Activated naive CD8-positive, alpha-beta T cell treated with anti-CD3 and anti-CD28 coated beads, Interleukin-2, amount 50 U/mL, for 16 hours (primary cell): ENCODE data around the gene FAM151A.

Source experiments
- DNase-seq: peaks from one replicate; pipeline ENCODE4 v3.0.0-alpha.2; 2020; ENCODE audit warnings: low read depth, low spot score

FAM151A gene

DNA sequence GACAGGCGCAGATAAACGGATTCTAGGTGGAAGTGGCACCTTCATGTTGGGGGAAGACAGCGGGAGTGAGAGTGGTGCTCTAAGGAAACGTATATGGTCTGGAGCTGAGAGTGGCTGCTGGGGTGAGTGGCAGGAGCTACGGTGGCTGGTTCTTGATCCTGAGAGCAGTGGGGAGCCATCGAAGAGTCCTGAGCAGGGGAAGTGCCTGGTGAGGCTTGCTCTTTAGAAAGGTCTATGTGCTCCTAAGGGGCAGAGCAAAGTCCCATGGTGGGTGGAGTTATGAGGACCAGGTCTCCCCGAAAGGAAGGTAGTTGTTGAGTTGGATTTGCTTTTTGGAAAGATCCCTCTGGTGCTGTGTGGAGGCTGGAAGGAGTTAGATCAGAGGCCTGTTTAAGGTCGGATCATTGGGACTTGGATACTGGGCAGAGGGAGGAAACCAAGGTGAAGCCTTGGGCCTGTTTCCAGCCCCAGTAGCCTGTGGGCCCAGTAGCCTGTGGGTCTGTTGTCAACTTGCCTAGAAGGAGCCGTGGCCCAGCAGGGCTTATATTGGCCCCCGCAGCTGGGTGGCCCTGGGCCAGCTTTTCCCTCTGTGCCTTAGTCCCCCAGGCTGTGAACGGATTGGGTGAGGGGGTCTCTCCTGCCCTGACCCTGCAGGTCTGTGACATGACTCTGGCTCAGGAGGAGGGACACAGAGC is 42.3 kb downstream of the FAM151A start:
- no peak for DNase-seq

DNA sequence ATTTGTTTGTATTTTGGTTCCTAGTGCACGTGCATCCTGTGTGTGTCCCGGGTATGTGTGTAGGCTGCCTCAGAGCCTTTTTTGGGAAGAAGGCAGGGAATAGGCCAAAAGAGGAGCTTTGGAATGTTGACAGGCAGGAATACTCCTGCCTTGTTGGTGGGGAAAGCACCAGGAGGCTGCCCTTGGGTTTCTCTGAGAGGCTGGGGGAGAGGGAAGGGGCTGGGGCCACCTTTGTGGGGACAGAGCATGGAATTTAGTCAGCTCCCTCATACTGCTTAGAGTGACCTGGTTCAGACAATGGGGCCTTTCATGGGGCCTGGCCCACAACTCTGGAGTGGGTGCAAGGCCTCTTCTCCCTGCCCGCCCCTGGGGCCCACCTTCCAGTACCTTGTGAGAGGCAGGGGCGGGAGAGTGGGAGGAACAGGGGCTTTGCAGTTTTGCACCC is 44.0 kb downstream of the FAM151A start:
- no peak for DNase-seq

DNA sequence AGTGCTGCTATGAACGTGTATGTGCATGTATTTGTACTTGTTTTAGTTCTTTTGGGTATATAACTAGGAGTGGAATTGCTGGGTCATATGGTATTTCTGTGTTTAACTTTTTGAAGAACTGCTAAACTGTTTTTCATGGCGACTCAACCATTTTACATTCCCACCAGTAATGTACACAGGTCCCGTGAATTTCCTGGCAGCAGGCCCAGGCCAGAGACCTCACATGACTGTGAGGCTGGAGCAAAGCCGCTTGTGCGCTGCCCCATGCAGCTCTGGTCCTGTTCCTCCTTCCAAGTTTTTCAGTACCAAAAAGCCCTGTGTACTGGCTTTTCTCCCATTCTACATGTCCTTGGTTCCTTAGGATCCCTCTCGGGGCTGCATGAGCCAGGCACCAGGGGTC is 45.7 kb downstream of the FAM151A start:
- DNase-seq: no peak

DNA sequence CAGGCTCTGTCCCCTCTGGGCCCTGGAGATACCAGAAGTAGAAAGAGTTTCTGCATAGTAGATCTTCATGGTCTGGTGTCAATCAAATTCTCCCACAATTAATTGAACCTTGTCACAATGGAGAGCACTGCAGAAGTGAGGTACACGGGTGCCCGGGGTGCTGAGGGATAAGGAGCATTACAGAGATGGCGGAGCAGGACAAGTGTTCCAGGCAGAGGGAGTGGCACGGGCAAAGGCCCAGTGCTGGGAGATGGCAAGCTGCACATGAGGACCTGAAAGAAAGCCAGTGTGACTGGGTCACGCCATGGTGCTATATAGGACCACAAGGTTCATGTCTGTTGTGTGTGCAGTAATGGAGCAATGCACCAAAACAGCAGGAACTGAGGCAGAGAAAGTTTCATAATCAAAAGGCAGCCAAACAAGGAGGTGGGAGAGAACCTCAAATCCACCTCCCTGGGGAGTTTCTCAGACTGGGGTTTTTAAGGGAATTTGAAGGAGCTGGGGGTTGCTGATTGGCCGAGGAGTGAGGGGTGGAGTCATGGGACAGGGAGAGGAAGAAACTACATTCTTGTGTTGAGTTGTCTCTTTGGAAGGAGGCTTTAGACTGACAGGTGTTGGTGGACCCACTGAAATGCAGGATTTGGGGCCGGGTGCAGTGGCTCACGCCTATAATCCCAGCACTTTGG is 47.6 kb downstream of the FAM151A start:
- DNase-seq: no peak

DNA sequence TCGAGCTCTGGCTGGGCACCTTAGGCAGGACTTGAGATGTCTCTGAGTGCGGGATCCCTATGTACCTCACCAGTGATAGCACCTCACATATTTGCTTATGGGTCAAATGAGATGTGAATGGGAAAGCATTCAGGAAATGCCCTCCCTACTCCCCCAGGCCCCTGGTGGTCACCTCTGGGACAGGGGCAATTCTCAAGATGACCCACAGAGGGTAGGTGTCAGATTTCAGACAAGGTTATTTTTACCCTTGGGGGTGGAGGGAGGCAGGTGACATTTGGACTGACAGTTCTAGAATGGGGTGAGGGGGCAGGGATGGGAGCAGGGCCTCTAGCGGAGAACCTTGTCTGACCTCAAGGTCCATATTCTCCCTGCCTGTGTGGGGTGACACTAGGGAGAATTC is 48.2 kb downstream of the FAM151A start:
- DNase-seq: no peak

DNA sequence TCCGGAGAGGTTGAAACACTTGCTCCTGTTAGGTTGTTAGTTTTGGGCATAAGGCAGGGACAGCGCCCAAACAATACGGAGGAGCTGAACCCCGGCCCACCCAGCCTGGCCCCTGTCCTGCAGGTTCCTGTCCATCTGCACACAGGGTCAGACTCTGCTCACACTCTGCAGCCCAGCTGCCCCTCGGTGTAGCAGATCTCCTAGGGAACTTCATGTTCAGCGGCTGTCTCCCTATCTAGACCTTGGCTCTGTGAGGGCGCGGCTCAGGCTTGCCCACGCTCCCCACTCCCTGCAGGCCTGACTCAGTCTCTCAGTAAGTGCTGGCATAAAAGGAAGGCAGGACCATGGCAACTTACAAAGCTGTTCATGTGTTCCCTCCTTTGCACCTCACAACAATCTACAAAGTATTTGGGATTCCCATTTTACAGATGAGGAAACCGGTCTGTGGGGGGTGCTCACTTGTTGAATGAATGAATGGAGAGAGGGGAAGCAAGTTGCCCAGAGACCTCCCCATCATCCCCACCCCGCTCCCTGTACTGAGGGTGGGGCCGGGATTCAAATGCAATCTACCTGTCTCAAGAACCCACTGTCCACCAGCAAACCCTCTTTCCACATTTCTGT is 49.1 kb downstream of the FAM151A start:
- DNase-seq: no peak

DNA sequence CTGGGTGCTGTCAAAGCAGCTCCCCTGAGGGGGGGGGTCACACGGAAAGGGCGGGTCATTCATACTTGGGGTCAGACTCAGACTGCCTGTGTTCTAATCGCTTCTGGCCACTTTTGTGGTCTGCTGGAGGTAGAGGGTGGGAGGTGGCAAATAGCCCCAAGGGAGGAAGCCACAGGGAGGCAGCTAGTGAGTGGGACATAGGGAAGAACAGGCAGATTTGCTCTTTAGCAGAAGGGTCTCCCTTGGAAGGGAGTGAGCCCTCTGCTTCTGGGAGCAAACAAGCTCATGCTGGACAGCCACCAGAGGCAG is 50.8 kb downstream of the FAM151A start:
- no peak for DNase-seq

DNA sequence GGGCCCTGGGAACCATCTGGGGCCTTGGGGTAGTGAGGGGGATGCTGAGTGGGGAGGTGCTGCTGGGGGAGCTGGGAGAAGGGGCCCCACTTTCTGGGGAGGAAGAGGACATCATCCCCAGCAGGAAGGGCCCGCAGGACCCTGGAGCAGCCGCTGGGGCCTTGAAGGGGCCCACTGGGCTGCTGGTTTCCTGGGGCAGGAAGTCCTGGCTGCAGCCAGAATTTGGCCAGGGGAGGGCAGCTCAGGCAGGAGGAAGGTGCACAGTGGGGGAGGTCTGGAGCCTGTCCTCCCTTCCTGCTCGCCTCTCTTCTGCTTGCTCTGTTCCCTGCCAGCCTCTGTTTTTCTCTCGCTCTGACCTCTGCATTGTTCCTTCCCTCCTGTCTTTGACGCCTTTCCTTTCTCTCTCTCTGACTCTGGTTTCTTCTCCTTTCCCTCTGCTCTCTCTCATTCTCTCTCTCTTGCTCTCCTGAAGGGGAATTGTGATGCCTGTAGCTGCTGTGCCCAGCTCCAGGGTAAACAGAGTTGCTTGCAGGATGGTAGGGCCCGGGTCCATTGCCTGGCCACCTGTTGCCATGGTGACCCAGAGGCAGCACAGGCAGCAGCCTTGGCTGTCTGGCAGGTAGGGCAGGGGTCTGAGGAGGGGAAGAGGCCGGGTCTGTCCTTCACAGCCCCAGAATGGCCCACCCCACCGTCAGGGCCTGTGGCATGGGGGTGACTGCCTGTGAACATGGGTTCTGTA is 51.4 kb downstream of the FAM151A start:
- no peak for DNase-seq

DNA sequence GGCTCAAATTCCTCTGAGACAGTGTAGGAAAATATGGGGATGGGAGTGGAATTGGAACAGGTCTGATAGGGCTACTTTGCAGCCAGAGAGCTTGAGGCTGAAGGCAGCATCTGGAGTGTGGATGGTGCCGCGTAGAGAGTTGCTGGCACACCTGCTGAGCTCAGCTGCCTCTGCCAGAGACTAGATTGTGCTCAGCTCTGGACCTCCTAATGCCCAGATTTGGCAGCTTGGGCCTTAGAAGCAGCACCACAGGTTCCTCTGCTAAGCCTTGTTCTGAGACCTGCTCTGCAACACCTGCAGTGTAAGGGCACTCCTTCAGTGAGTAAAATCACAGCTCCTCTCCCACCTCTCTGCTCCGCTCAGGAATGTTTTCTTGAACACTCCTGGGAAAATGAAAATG is 52.0 kb downstream of the FAM151A start:
- DNase-seq: no peak

DNA sequence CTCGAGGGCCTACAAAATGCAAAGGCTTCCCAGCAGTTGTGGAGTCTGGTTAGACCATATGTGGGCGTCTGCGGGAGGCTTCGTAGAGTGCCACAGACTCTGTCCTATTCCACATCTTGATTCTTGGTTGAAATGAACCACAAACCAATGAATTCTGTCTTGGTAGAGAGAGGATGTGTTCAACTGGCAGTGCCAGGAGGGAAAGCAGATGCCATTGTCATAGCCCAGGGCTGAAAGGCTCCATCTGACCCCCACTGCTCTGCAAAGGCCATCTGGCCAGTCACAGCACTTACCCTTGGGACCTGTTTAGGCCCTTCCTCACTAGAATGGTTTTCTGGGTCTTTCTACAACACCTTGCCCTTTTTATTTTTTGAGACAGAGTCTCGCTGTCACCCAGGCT is 53.2 kb downstream of the FAM151A start:
- DNase-seq: no peak

DNA sequence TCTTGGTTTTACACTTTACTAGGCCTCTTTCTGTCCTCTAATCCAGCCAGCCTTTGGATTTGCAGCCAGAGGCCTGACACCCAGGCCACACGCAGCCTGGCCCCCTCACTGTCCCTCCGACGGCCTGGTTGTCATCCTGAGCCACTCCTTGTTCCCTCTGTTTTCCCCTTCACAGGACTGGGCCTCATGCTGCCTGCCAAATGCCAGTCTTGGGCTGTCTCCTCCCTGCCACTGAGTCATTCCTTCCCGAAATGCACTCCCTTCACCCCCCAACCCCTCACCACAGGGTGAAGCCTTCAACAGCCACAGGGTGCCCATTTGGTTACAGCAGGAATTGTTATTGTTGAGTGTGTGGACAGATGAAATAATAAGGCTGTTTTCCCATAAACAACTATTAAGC is 54.0 kb downstream of the FAM151A start:
- DNase-seq: no peak

DNA sequence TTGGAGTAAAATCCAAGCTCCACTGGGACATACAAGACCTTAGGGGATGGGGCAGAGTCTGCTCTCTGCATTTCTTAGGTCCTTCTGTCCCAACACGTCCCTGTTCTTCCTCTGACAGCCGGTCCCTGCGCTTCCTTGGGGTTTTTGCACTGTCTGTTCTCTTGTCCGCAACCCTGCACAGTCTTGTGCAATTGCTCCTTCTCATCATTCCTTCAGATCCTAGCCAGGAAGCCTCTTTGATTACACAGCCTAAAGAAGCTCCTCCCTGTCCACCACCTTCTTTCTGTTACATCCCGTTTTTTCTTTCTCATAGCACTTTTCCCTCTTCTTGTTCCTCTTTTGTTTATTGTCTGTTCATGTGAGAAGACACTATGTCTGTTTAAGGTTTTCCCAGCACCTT is 55.4 kb downstream of the FAM151A start:
- DNase-seq: no peak

DNA sequence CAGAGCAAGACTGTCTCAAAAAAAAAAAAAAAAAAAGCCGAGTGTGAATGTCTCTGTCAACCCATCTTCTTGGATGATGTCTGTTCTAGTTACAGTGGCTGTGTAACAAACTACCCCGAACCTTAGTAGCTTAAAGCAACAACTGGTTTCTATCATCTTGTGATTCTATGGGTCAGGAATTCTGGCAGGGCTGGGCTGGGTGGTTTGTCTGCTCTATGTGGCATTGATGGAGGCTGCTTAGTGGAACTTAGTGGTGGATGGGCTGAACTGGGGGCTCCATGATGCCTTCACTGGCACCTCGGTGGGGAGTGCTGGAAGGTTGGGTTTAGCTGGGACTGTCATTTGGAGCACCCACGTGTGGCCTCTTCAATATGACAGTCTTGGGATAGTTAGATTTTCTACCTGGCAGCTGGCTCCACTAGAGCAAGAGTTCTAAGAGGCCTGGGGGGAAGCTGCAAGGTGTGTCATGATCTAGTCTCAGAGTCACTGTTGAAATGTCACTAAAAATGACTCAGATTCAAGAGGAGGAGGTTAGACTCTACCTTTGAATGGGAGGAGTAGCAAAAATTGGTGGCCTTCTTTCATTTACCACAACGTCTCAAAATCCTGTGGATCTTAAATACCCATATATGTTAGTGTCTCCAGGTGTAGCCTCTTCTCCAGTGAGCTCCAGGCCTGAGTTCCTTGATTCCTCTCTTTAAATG is 56.7 kb downstream of the FAM151A start:
- DNase-seq: no peak

DNA sequence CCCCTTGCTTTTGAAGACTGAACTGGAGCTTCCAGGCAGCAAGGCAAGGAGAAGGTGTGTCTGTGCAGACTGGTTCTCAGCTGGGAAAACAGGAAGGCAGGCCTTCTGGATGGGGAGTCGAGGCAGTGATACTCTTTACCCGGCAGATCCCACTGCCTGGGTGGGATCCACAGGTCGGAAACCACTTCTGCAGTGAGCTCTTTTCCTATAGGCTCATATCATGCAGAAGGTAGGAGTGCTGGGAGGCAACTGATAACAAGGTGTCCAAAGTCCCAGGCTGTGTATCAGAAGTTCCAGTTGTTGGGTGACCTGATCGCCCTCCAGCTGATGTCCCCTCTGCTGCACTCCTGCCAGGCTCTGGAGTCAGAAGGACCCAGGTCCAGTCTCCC is 58.2 kb downstream of the FAM151A start:
- no peak for DNase-seq

DNA sequence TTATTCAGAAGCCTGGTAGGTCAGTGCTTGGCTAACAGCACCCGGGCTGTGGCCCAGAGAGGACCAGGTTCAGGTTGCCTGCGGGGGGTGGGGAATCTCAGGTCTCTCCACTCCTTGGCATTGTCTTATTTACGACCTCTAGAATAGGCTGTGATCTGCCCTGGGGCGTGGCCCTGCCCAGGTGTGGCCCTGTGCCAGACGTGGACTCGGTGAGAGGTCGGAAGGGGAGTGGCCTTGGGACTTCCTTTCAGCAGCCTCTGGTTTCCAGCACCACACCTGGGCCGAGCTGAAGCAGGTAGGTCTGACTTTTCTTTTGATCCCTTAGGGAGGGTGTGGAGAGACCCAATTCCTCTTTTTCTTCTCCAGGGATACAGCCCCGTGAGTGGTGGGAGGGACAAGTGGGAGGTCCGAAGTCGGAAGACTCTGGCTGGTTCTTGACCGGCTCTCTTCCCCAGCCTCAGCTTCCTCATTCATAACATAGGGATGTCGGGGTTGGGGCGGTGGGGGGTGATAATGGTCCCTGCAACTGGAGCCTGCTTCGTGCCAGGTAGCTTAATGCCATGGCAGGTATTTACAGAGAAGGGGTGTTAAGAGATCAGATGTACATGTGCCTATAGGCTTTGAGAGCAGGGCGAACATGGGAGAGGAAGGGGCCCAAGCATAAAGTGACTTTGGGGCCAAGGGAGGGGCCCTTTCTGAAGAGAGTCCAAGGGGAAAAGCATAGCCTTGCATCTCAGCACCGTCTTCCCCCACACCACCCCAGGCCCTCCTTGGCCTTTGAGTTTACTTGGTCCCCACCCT is 58.8 kb downstream of the FAM151A start:
- no peak for DNase-seq

DNA sequence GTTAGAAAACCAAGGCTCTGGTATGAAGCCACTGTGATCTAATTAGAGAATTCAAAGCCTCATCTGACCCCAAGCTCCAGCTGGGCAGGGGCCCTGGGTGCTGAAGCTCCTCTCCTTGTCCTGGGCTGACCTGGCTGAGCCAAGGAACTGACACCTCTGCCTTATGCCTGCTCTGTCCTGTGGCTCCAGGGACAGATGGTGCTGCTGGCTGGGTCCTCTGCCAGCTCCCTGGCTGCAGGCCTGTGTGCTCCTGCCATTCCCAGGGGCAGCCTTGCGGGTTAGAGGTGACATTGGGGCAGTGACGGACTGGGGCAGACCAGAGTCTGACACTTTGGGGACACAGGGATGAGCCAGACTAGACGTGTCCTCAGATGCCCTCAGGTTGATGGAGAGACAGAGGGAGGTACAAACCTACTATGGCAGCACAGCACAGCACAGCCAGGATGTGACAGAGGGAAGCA is 63.5 kb downstream of the FAM151A start:
- no peak for DNase-seq
